Hindlimb muscle (tissue), 1 donor: ENCODE data around the gene SOCS1. TPM values are rescaled to one million over a fixed set of nuclear protein-coding genes. Genes with fewer than 3 reads are reported as not detected.
A peak's percentile ranks its signal among the peaks of the same experiment; 100 is the strongest.

ENCODE experiments used
- DNase-seq: peaks from one replicate; pipeline ENCODE4 v3.0.0-alpha.2; 2013
- polyA plus RNA-seq: library from polyadenylated mRNA; unstranded; fragments of 120-200 nt; gene quantifications from one replicate; pipeline ENCODE4 v1.2.1, GENCODE V29; 2013; ENCODE audit not compliant: insufficient read length

The SOCS1 gene
- polyA plus RNA-seq, 1 donor: 2.9 TPM

DNA sequence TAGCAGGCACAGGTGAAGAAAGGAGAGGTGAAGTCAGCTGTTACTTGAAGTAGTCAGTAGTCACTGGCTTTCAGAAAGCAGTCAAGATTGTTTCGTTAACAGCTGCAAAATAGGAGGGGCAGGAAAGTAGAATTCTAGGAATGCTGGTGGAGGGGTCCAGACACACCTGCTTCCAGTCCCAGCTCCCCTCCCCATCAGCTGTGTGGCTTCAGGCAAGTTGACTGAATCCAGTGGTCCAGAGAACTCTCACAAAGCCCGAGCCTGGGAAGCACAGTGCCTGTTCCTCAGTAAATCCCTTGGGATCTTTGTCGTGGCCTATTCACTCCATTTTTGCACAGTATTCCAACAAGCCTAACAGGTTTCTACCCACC is 4.6 kb upstream of the SOCS1 start:
- DNase-seq: no peak

DNA sequence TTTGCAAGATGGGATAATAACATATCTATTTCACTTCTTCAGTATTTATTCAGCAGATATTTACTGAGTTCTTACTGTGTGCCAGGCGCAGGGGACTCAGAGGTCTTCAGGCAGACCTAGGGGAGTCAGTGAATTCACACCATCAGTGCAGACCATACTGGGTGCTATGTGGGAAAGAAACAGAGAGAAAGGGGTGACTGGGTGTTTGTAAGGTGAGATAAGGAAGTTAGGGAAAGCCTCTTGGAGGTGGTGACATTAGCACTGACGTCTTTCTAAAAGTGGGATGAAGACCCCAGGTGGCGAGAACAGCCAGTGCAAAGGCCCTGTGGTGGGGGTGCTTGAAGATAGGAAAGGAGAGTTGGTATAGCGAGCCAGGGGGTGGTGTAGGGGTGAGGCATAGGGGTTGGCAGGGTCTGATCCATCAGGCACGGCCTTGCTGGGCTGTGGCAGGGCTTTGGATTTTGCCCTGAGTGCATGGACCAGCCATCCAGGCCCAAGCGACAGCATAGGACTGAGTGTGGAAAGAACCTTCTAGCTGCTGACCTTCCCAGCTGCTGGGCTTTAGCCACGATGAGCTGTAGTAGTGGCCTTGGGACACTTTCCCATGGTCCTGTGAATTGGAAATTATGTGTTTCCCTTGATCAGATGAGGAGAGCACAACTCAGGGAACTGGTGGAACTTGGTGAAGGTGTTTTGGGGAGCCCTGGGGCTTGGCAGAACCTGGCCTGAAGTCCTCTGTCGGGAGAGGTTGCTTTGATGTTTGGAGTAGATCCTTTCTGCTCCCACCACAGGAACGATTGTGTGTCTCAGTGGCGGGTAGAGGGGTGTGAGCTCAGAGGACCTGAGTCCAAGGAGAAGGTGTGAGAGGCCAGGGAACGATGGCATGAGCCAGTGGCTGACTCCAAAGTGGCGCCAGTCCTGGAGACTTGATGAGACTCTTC is 3.9 kb upstream of the SOCS1 start:
- no peak for DNase-seq

DNA sequence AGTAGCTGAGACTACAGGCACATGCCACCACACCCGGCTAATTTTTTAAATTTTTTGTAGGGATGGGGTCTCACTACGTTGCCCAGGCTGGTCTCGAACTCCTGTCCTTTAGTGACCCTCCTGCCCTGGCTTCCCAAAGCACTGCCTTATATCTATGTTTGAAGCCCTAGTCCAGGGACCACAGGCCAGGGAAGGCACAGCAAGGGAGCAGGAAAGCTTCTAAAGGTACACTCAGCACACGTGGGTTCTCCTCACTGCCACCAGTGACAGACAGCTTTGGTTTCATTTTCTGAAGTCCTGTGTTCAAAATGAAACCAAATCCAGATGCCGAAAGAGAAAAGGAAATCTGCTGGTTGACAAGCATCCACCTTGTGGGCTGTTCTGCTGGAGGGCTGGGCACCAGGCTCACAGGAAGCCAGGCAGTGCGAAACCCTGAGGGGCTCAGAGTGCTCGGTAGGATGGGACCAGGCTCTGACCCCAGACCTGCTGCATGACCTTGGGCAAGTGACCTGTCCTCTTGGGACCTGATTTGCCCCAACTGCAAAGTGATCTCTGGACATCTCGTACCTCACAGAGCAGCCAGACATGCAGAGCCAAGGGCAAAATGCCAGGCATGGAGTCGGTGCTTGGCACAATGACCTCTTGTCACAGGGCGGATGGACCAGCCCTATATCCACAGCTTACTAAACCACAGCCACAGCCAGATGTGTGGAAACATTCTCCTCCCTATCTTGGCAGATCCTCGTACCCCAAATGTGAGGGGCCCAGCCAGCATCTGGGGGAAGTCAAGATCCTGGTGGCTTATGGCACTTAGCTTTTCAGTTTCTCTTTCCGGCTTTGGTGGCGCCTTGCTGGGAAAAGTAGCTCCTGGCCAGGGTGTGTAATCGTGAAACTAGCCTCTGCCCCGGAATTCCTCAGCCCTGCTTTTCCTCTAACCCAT is 2.8 kb upstream of the SOCS1 start:
- DNase-seq: no peak

DNA sequence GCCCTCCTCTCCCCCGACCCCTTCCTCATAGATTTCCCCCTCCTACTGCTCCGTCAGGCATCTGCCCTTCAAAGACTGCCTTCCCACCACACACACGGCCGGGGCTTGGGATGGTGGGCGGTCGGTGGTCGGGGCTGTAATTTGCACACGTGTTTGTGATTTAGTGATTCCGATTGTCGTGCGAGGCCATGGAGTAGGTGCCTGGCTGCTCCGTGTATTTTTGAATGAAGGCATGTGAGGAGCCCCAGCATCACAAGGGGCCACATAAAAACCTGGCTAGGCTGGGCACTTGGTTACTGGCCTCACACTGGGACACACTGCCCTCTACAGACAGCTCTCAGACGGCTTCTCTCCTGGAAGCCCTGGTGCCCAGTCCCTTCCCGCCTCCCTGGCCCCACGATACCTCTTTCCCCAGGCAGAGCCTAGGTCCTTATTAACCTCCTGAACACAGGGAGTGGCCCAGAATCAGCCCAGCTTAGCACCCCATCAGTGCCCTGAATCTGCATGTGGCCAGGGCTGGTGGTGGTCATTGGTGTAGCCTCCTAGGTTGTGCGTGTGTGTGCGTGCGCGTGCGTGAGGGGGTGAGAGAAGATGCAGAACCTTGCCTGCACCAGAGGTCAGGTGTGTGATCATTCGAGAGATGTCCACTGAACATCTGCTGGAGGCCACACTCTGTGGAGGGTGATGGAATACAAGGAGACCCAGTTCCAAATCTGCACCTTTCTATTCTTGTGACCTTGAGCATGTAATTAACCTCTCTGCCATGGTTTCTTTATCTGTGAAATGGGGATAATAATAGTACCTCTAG is 1.3 kb upstream of the SOCS1 start:
- peak; percentile 86 for DNase-seq

DNA sequence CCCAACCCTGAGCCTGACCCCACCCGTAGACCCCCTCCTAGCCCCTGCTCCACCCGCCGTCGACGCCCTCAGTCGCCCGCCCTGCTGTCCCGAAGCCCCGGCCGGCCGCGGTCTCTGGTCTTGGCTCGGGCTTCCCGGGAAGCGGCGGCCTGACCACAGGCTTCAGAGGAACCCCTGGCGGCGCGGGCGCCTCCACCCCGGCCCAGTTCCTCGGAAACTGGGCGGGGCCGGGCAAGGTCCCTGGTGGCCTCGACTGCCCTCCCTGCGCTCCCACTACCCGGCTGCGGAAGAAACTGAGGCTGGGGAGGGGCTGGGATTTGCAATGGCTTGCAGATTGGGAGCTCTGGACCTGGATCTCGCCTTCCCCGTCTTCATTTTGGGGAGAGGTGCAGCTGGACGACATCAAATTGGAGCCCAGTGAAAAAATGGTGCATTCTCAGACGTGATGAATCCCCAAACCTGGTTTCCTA is 692 bp upstream of the SOCS1 start:
- peak; percentile 60 for DNase-seq

DNA sequence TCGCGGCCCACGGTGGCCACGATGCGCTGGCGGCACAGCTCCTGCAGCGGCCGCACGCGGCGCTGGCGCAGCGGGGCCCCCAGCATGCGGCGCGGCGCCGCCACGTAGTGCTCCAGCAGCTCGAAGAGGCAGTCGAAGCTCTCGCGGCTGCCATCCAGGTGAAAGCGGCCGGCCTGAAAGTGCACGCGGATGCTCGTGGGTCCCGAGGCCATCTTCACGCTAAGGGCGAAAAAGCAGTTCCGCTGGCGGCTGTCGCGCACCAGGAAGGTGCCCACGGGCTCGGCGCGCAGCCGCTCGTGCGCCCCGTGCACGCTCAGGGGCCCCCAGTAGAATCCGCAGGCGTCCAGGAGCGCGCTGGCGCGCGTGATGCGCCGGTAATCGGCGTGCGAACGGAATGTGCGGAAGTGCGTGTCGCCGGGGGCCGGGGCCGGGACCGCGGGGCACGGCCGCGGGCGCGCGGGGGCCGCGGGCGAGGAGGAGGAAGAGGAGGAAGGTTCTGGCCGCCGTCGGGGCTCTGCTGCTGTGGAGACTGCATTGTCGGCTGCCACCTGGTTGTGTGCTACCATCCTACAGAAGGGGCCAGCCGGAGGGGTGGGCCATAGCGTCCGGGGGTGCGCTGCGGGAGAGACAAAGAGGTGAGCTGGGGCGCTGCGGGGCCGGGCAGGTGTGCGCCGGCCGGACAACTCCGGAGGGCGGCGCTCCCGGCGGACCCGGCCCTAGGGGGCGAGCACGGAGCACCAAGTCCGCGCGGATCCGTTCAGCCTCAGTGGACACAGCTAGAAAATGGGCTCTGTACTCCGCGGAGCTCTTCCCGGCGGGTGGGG is 879 bp downstream of the SOCS1 start:
- DNase-seq: peak; percentile 72

DNA sequence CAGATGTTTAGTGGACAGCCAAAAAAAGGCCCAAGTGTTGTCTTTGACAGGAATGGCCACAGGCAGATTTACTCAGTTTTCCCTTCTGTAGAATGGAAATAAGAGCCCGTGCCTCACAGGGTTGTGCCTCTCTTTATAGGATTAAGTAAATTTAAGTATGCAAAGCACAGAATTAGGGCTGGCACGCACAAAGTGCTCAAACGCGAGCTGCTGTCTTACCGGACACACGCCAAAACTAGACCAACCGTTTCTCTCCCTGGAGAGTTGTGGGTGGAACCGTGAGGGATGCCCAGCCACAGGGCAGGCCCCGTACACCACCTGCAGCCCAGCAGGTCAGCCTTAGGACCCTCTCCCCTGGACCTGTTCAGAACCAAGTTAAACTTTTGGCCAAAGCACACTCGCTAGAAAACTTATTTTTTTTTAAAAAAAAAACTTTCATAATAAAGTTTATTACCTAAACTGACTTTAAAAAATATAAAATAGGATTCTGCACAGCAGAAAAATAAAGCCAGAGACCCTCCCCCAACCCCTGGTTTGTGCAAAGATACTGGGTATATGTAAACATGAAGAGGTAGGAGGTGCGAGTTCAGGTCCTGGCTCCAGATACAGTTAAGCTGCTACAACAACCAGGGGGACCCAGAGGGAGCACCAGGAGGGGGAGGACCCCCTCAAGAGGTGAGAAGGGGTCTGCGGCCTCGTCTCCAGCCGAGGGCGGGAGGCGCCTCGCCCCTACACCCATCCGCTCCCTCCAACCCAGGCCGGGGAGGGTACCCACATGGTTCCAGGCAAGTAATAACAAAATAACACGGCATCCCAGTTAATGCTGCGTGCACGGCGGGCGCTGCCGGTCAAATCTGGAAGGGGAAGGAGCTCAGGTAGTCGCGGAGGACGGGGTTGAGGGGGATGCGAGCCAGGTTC is 1.8 kb downstream of the SOCS1 start:
- no peak for DNase-seq

DNA sequence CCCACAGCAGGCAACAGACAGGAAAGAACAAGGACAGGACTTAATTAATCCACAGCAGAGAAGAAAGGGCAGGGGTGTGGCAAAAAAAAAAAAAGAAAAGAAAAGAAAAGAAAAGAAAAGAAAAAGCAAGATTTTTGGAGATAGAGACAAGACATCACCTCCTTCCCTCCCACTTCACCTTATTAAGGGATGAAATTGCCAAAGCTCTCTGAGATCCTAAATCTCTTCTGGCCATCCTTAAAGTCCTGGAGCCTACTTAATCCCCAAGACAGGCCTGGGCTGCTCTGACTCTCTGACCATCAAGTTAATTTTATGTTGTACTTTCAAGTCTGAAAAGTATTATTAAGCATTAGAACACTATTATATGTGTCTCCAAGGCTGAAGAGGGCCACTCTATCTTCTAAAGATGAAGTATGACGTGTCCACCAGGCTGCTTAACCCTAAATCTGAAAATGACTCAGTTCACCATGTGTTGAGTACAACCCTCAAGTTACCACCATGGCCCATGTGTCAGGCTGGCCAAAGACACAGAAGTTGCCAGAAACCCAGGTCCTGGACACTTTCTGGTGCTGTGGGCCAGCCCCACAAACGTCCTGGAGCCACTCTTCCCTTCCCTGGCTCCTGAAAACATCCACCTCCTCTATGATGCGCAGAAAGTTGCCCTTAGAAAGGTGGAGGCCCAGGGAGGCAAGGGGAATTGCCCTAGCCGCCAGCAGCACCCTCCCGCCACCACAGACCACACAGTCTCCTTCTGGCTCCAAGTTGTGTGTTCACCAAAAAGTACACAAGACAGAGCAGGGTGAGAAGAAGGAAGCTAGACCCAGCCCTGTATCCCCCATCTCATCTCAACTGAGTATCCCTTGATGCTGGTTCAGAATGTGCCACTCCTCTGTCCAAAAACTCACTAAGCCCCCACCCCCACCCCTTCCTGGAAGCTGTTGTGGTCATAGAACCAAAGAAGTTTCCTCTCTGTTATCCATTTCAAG is 2.7 kb downstream of the SOCS1 start:
- DNase-seq: no peak

DNA sequence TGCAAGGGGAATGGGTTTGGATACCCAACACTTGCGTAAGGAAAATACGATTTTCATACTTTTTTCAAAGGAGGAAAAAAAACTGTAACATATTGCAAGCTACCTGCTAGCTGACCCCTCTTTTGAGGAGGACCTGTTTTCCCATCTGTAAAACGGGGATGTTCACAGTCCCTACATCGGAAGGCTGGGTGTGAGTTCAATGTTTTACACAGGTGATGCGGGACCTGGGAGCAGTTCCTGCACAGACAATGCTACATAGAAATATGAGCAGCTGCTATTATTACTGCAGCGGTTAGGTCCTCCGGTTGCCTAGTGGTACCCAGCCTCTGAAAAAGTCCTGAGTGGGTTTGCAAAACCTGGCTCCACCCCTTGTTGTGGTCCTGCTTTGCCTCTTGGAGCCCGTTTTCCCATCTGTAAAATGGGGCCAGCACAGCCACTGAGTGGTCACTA is 3.5 kb downstream of the SOCS1 start:
- no peak for DNase-seq

DNA sequence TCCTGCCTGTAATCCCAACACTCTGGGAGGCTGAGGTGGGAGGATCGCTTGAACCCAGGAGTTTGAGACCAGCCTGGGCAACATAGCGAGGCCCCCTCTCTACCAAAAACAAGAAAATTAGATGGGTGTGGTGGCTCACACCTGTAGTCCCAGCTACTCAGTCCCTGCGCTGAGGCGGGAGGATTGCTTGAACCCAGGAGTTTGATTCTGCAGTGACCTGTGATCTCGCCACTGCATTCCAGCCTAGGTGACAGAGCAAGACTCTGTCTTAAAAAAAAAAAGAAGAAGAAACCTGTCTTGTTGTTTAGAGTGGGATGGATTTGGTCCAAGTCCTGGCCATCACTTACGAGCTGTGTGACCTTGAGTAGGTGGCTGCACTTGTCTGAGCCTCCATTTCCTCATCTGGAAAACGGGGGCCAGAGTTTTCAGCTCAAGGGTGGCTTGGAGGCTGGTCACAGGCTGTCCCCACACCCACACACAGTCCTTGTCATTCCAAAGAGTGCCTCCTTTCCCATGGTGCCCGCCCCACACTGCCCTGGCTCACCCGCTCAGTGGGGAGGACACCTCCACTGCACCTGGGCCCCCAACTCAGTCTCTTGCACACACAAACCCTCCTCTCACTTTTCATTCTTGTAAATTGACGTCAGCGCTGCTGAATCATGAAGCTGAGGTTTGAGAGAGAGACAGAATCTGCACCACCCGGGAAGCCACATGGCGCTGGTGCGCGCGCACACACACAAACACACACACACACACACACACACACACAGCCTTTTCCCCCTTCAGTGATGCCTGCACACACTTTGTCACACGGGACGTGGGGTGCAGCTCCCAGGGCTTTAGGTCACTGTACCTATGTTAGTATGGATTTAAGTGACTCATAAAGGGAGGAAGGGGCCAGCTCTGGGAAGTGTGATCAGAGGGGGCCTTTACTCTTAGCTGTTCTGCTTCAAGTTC is 4.2 kb downstream of the SOCS1 start:
- no peak for DNase-seq

DNA sequence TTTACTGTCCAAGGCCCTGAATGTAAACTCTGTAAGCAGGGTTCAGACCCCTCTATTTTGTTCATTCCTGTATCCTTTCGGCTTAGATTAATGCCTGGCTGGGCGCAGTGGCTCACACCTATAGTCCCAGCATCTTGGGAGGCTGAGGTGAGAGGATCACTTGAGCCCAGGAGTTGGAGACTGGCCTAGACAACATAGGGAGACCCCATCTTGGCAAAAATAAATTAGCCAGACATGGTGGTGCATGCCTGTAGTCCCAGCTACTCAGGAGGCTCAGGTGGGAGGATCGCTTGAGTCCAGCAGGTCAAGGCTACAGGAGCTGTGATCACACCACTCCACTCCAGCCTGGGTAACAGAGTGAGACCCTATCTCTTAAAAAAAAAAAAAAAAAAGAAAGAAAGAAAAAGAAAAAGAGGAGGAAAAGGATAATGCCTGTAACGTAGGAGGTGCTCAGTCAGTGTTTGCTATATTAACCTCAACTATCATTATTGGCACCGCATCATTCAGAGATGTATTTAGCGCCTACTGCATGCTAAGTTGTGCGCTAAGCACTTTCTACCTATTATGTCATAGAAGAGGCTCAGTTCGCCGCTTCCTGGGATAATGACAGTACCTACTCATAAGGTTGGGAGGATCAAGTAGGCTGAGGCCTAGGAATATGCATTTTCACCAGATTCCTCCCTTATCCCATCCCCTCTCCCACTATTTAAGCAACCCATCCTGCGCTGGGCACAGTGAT is 5.0 kb downstream of the SOCS1 start:
- DNase-seq: no peak

DNA sequence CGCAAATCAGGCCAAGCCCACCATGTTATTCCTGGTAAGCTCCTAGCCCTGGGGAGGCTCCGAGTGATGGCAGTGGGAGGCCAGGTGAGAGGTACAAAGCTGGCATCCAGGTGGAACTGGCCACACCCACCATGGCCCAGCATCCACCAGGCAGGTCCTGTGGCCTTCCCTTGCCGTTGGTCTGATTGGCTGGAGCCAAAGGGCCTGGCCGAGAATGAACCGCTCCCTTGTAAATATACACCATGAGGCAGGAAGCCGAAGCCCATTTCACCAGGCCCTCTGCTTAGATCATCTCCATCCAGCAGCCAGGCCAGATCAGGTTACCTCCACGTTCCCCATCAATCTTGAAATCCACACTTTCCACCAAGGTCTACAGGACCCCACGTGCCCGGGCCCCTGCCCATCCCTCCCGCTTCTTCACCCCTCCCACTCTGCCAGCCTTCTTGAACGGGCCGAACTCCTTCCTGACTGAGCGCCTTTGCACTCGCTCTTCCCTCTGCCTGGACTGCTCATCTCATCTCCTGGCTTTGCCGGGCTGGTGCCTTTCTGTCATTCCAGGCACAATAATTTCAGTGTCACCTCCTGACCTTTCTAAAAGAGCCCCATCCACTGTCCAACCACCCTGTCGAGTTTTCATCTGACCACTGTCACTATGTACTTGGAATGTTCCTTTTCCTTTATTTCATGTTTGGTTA is 5.8 kb downstream of the SOCS1 start:
- DNase-seq: no peak

DNA sequence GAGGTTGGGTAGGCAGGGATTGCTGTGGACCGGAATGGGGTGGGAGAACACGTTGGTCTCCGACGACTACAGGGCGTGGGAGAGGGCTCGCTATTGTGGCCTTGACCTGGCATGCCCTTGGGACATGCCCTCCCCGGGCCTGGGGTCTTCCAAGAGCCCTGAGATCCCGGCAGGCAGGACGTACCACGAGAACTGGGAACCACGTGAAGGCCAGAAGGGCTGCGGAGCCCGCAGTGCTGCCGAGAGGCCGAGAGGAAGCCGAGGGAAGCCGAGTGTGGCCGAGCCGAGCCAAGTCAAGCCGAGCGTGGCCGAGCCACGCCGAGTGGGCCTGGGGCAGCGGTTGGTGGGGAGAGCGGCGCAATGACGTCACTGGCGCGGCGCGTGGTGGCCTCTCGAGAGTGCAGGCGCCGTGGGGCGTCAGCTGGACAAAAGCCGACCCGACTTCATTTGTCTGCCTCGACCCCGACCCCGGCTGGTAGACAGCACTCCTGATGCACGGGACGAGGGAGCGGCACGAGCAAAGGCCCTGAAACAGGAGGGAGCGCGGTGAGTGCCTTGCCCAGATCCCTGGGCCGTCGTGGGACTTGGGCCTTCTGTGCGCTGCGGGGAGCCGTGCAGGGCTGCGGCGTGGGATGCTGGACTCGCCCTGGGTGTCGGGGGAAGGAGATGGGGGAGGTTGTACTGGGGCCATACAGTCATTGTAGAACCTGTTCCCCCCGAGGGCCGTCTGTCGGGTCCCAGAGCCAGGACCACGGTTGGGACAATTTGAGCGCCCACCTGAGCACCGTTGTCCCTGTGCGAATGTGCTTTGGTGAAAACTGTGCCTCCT is 6.6 kb downstream of the SOCS1 start:
- DNase-seq: no peak

DNA sequence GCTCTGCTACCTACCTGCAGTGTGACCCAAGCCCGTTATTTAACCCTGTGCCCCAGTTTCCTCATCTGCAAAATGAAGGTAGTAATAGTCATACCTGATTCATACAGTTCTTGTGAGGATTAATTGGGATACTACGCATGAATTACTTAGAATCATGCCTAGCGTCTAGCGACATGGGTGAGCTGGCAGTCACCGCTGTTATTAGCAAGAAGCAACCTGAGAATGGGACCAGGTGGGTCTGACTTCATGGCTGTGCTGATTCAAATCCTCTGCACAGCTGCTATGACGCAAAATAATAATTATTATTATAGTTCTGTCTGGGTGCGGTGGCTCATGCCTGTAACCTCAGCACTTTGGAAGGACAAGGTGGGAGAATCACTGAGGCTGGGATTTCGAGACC is 7.9 kb downstream of the SOCS1 start:
- no peak for DNase-seq

DNA sequence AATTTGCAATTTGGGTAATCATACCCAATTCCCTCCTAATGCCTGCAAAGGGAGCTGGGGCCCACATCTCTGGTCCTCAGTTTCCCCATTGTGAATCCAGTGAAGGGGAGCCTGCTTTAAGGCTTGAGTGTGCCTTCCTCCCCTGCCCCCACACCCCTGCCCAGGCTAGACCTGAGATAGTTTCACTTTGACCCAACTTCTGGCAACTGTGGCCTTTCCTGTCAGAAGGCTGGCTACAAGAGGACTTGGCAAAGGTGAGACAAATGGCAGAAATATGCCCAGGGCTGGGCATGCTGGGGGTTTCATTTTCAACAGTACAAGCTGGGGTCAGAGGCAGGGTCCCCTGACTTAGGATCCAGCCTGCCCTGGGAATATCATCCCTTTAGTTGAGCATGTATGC is 10.0 kb downstream of the SOCS1 start:
- DNase-seq: no peak
